ENCODE results near the gene LBP.

DNA sequence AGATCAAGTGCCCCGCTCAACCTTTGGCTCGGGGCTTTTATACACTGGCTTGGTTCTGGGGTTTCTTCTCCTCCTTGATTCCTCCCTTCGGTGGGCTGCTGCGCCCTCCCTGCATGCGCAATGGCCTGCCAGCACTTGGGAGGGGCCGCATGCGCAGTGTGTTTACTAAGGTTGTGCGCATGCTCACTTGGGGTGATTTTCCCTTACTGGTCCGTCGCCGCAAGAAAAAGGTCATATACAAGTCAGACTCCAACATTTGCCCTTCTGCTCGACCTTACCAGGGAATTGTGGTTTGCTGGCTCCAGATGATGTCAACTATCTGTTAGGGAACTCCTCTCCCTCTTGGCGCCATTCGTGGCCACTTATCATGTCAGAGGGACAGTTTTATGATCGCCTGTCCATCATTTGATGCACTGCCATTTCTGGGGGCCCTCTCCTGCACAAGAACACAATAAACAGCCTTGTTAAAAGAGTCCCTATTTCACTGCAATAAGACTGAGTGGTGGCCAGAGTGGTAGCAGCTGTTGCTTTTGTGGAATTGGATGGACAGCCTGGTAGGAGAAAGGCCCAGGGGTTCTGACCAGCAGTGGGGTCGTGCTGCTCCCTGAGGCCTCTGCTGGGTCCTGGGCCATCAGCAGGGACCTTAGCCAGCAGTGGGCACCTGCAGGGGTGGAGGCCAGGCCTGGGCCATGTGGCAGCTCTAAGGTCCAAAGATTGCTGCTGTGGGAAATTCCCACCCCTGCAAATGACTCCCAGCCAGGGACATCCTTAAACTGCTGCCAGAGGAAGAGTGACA lies 2.8 kb upstream of the LBP start:
- TF ChIP-seq, protein P1, sequence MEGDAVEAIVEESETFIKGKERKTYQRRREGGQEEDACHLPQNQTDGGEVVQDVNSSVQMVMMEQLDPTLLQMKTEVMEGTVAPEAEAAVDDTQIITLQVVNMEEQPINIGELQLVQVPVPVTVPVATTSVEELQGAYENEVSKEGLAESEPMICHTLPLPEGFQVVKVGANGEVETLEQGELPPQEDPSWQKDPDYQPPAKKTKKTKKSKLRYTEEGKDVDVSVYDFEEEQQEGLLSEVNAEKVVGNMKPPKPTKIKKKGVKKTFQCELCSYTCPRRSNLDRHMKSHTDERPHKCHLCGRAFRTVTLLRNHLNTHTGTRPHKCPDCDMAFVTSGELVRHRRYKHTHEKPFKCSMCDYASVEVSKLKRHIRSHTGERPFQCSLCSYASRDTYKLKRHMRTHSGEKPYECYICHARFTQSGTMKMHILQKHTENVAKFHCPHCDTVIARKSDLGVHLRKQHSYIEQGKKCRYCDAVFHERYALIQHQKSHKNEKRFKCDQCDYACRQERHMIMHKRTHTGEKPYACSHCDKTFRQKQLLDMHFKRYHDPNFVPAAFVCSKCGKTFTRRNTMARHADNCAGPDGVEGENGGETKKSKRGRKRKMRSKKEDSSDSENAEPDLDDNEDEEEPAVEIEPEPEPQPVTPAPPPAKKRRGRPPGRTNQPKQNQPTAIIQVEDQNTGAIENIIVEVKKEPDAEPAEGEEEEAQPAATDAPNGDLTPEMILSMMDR (IDR thresholded peaks at IDR 0.05), result no peak
- TF ChIP-seq SIN3A (IDR thresholded peaks at IDR 0.05; ENCODE audit: borderline replicate concordance, insufficient read depth, low read depth, low read length) (no peak), POLR2AphosphoS5 (IDR thresholded peaks at IDR 0.05; ENCODE audit: low read depth, low read length) (no peak)
- TF ChIP-seq, protein P2, sequence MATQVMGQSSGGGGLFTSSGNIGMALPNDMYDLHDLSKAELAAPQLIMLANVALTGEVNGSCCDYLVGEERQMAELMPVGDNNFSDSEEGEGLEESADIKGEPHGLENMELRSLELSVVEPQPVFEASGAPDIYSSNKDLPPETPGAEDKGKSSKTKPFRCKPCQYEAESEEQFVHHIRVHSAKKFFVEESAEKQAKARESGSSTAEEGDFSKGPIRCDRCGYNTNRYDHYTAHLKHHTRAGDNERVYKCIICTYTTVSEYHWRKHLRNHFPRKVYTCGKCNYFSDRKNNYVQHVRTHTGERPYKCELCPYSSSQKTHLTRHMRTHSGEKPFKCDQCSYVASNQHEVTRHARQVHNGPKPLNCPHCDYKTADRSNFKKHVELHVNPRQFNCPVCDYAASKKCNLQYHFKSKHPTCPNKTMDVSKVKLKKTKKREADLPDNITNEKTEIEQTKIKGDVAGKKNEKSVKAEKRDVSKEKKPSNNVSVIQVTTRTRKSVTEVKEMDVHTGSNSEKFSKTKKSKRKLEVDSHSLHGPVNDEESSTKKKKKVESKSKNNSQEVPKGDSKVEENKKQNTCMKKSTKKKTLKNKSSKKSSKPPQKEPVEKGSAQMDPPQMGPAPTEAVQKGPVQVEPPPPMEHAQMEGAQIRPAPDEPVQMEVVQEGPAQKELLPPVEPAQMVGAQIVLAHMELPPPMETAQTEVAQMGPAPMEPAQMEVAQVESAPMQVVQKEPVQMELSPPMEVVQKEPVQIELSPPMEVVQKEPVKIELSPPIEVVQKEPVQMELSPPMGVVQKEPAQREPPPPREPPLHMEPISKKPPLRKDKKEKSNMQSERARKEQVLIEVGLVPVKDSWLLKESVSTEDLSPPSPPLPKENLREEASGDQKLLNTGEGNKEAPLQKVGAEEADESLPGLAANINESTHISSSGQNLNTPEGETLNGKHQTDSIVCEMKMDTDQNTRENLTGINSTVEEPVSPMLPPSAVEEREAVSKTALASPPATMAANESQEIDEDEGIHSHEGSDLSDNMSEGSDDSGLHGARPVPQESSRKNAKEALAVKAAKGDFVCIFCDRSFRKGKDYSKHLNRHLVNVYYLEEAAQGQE (IDR thresholded peaks at IDR 0.05; ENCODE audit: insufficient read depth in 1 of 2, low read depth in 2 of 2, low read length in 1 of 2), result no peak
